Panc1 (cell line): ENCODE measurements around the gene ZNF335. TPM values are rescaled to one million over a fixed set of nuclear protein-coding genes. Genes with fewer than 3 reads are reported as not detected.
A peak's percentile ranks its signal among the peaks of the same experiment; 100 is the strongest.

Source experiments
- ATAC-seq: fragments of 200-7000 bp; cut with Tn5 transposase; 2 replicates; pipeline ENCODE4 v1.9.1; 2020; ENCODE audit warnings: mild to moderate bottlenecking, moderate library complexity
- BruUV-seq: library from RNA; stranded (reverse); fragments of 400-500 nt; replicated peaks from 2 replicates; lab custom pipeline; 2021; lab: Mats Ljungman, UMichigan
- CTCF ChIA-PET: fragments of 300-600 bp; sonication (Branson Sonifier 250); formaldehyde crosslinking; loops from one replicate; lab custom pipeline; 2022; ENCODE audit warnings: antibody characterized with exemption; lab: Charles Lee
- POLR2A ChIA-PET: fragments of 300-600 bp; sonication (Branson Sonifier 250); formaldehyde crosslinking; loops from one replicate; lab custom pipeline; 2022; ENCODE audit warnings: antibody characterized with exemption; lab: Charles Lee
- DNase-seq: peaks from one replicate; pipeline ENCODE4 v3.0.0-alpha.2; 2010; ENCODE audit warnings: low read depth, low spot score
- H3K27ac ChIP-seq: 2 replicates; pipeline ENCODE4 v1.5.1; 2011; ENCODE audit warnings: mild to moderate bottlenecking, low read length, inconsistent platforms
- H3K27me3 ChIP-seq: fragments of 200-500 bp; sonication (Bioruptor generic); 2 replicates; pipeline ENCODE4 v1.6.0; 2014; ENCODE audit warnings: low read length, inconsistent platforms; ENCODE audit not compliant: control insufficient read depth, insufficient read depth
- H3K36me3 ChIP-seq: fragments of 200-500 bp; sonication (Bioruptor generic); 2 replicates; pipeline ENCODE4 v1.5.1; 2014; ENCODE audit warnings: inconsistent platforms, mild to moderate bottlenecking, low read length, moderate library complexity; ENCODE audit not compliant: control insufficient read depth, insufficient read depth
- H3K4me1 ChIP-seq: 2 replicates; pipeline ENCODE4 v1.5.1; 2011; ENCODE audit warnings: inconsistent platforms, mild to moderate bottlenecking, low read length, moderate library complexity; ENCODE audit not compliant: control insufficient read depth, insufficient read depth
- H3K4me3 ChIP-seq, 2 experiments: 2 replicates each; pipeline ENCODE4 v1.5.1; 2011 to 2012; ENCODE audit warnings: low read depth in 2 of 2, low read length in 2 of 2, mild to moderate bottlenecking in 2 of 2, inconsistent platforms in 1 of 2, moderate library complexity in 1 of 2
- H3K9me3 ChIP-seq: fragments of 200-500 bp; sonication (Bioruptor generic); 2 replicates; pipeline ENCODE4 v1.5.1; 2014; ENCODE audit warnings: low read depth, mild to moderate bottlenecking, inconsistent platforms, low read length, moderate library complexity; ENCODE audit not compliant: control insufficient read depth, insufficient read depth
- CTCF ChIP-seq: fragments of 450-650 bp; IDR thresholded peaks from 2 replicates; pipeline ENCODE4 v1.5.1; 2017; ENCODE audit warnings: mild to moderate bottlenecking
- POLR2AphosphoS5 ChIP-seq: IDR thresholded peaks from 2 replicates; pipeline ENCODE4 v1.6.1; 2012; ENCODE audit warnings: mild to moderate bottlenecking, low read depth, low read length, moderate library complexity
- REST ChIP-seq, 2 experiments: IDR thresholded peaks; 2 replicates each; pipeline ENCODE4 v1.6.1; 2011 to 2012; ENCODE audit warnings: low read depth in 2 of 2, control low read depth in 1 of 2, low read length in 1 of 2, mild to moderate bottlenecking in 1 of 2, moderate library complexity in 1 of 2; ENCODE audit not compliant: insufficient read depth in 1 of 2
- SIN3A ChIP-seq: IDR thresholded peaks from 2 replicates; pipeline ENCODE4 v1.6.1; 2012; ENCODE audit warnings: low read depth, mild to moderate bottlenecking, low read length, moderate library complexity, borderline replicate concordance; ENCODE audit not compliant: insufficient read depth
- TCF7L2 ChIP-seq: IDR thresholded peaks from 2 replicates; pipeline ENCODE4 v1.6.1; 2011; ENCODE audit warnings: mild to moderate bottlenecking, low read depth, low read length, inconsistent platforms
- in situ Hi-C: cut with HindIII; loops from 2 replicates; pipeline ENCODE4 v1.10.0; 2016; ENCODE audit warnings: low sequenced_read_pairs, low pct_unique_long_range_greater_than_20kb
- intact Hi-C: fragments of 100-400 bp; cut with micrococcal nuclease; formaldehyde crosslinking; loops from one replicate; pipeline ENCODE4 v1.10.0; 2022; ENCODE audit not compliant: unreplicated experiment
- total RNA-seq: library from RNA; stranded (reverse); gene quantifications from one replicate; pipeline ENCODE4 v1.2.1, GENCODE V29; 2021; ENCODE audit not compliant: unreplicated experiment

ZNF335 gene
- total RNA-seq, 1 experiment from 2014 or later, result 31.1 TPM

GRCh38 chr20:45913116-45913515 is 58.9 kb downstream of the ZNF335 start:
- BruUV-seq, result no TSS peak
- no peak for TF ChIP-seq POLR2AphosphoS5
- no peak for TF ChIP-seq CTCF
- TF ChIP-seq REST (IDR thresholded peaks at IDR 0.05; ENCODE audit: insufficient read depth in 1 of 2, low read depth in 2 of 2, low read length in 1 of 2), result no peak
- TF ChIP-seq SIN3A, result no peak
- no peak for TF ChIP-seq TCF7L2
- Histone ChIP-seq H3K4me1 (peaks cover 18% of the 10 kb centered on the region), H3K9me3 (no peaks in the 10 kb centered on the region), H3K36me3 (no peaks in the 10 kb centered on the region), H3K27me3 (no peaks in the 10 kb centered on the region), H3K27ac (no peak overlapping the region), H3K4me3 (no peak overlapping the region)
- in situ Hi-C loops (no loop called here), intact Hi-C loops (no loop called here)
- DNase-seq (no peak), ATAC-seq (no peak)
- CTCF ChIA-PET, result no interaction called here
- POLR2A ChIA-PET, result no interaction called here

- H3K36me3 ChIP-seq, result no peaks in the 10 kb centered on the region
- ATAC-seq (no peak), DNase-seq (no peak)
- no peaks in the 10 kb centered on the region for H3K27me3 ChIP-seq
- intact Hi-C loops, result no loop called here
- no peaks in the 10 kb centered on the region for H3K9me3 ChIP-seq
- no TSS peak for BruUV-seq
- no peak for TF ChIP-seq REST (IDR thresholded peaks at IDR 0.05; ENCODE audit: insufficient read depth in 1 of 2, low read depth in 2 of 2, low read length in 1 of 2)
- no peak for TF ChIP-seq SIN3A
- TF ChIP-seq TCF7L2, result no peak
- TF ChIP-seq CTCF, result no peak
- TF ChIP-seq POLR2AphosphoS5, result no peak
- CTCF ChIA-PET, result no interaction called here
- in situ Hi-C loops, result no loop called here
- H3K27ac ChIP-seq, result peak overlapping the region; percentile 39; the same call in 1 of the 2 replicates
- POLR2A ChIA-PET, result no interaction called here
- H3K4me3 ChIP-seq, result peak overlapping the region; percentile 39 to 62; a peak in 3 of 4 replicates
- peaks cover 18% of the 10 kb centered on the region for H3K4me1 ChIP-seq
These were observed 59.7 kb downstream of the ZNF335 start for GRCh38 chr20:45912344-45912682.
